Measurements from ENCODE around the gene CD36. TPM values are rescaled to one million over a fixed set of nuclear protein-coding genes. Genes with fewer than 3 reads are reported as not detected.

The CD36 gene
- total and polyA plus RNA-seq, 10 of the 15 experiments (the other 5 are each of a cell fraction or from before 2014, with no cell fraction given) = 0.20 to 283 (median 172) TPM

- H3K4me2 ChIP-seq (ENCODE audit: control insufficient read depth, insufficient read depth) = no peak overlapping the region
Measured at GRCh38 chr7:80661729-80662128, 23.3 kb downstream of the CD36 start.

More at GRCh38 chr7:80661729-80662128, 23.3 kb downstream of the CD36 start:
- H3K27ac ChIP-seq (ENCODE audit: control insufficient read depth, insufficient read depth) = no peak overlapping the region
- H3K4me3 ChIP-seq = no peak overlapping the region
- no peak overlapping the region for H3K9ac ChIP-seq (ENCODE audit: control insufficient read depth, insufficient read depth, low read length)
- no peaks in the 10 kb centered on the region for H3K4me1 ChIP-seq (ENCODE audit: control insufficient read depth, insufficient read depth, low read length)
- H3K9me3 ChIP-seq (replicated peaks; ENCODE audit: control insufficient read depth, insufficient read depth, low read length) = no peaks in the 10 kb centered on the region
- H2AFZ ChIP-seq (ENCODE audit: control insufficient read depth, low read depth, low read length) = no peak overlapping the region
- in situ Hi-C loops (cut with MboI) (loop anchor here (25.0 kb wide), 1 partner anchor 599 kb away; no protein-coding TSS in a partner anchor), intact Hi-C loops (cut with micrococcal nuclease; ENCODE audit: unreplicated experiment) (no loop called here)
- no peaks in the 10 kb centered on the region for H3K36me3 ChIP-seq (ENCODE audit: control insufficient read depth in 2 of 2, insufficient read depth in 2 of 2, low read length in 1 of 2)
- no peaks in the 10 kb centered on the region for H3K27me3 ChIP-seq (replicated peaks in 1 of 2; ENCODE audit: control insufficient read depth in 2 of 2, insufficient read depth in 2 of 2, low read length in 1 of 2)
- CTCF ChIA-PET = interaction anchor here (1.1 to 2.3 kb wide), 6 partner anchors 11 to 808 kb away, joined by 3 to 13 read pairs (median 5); no protein-coding TSS in a partner anchor
- POLR2A ChIA-PET = no interaction called here
- DNase-seq (ENCODE audit: low read depth, low spot score) (no peak), FAIRE-seq (no peak), ATAC-seq (no peak)
- WGBS (ENCODE audit: insufficient coverage, insufficient replicate concordance, low lambda C conversion rate, missing lambda C conversion rate) = 26% methylated on average over 7 of the region's 7 CpGs
- BruUV-seq (replicated peaks) = no TSS peak
- no peaks in the 10 kb centered on the region for H3K79me2 ChIP-seq (ENCODE audit: control insufficient read depth, insufficient read depth, low read length)
- H4K20me1 ChIP-seq (ENCODE audit: control insufficient read depth, insufficient read depth) = no peaks in the 10 kb centered on the region
- SMC1A ChIA-PET (ENCODE audit: uncharacterized antibody, unreplicated experiment) = interaction anchor here (0.6 kb wide), 1 partner anchor 759 kb away, joined by 3 read pairs; no protein-coding TSS in a partner anchor
- no peak for TF ChIP-seq IKZF1 (conservative IDR thresholded peaks at IDR 0.05)
- no peak for TF ChIP-seq IKZF2 (IDR thresholded peaks at IDR 0.05)
- TF ChIP-seq RAD21 (IDR thresholded peaks at IDR 0.05; ENCODE audit: insufficient read depth, low read depth, low read length) = peak; percentile 19; the same call in 1 of the 2 replicates
- TF ChIP-seq ZBTB40 (IDR thresholded peaks at IDR 0.05; ENCODE audit: borderline replicate concordance) = no peak
- RAD21 ChIA-PET (ENCODE audit: unreplicated experiment) = interaction anchor here (1.9 kb wide), 1 partner anchor 234 kb away, joined by 5 read pairs; no protein-coding TSS in a partner anchor
